ENCODE data around the gene ABCC1. TPM values are rescaled to one million over a fixed set of nuclear protein-coding genes. Genes with fewer than 3 reads are reported as not detected.
A peak's percentile ranks its signal among the peaks of the same experiment; 100 is the strongest.

The ABCC1 gene
- polyA plus RNA-seq, 3 donors, result 1.4 to 23.6 (median 3.0) TPM

- no peak for DNase-seq
- Mint-ChIP-seq H3K4me3 (no peak overlapping the region), H3K27me3 (ENCODE audit: low read depth in 3 of 3) (no peaks in the 10 kb centered on the region), H3K36me3 (peaks cover 45 to 55% of the 10 kb centered on the region in 2 donors), H3K27ac (peak overlapping the region in 1 of 7 donors; percentile 21), H3K4me1 (peaks cover 12% of the 10 kb centered on the region), H3K9me3 (no peaks in the 10 kb centered on the region)
- Histone ChIP-seq H3K9me3 (replicated peaks in 1 of 2; ENCODE audit: control insufficient read depth in 1 of 2, insufficient read depth in 1 of 2, low read length in 2 of 2) (no peaks in the 10 kb centered on the region), H3K4me1 (ENCODE audit: control insufficient read depth in 1 of 2, insufficient read depth in 2 of 2, low read length in 2 of 2) (peaks cover 8 to 10% of the 10 kb centered on the region in 2 donors), H3K4me3 (replicated peaks in 1 of 3; ENCODE audit: low read depth in 2 of 3, low read length in 3 of 3) (no peak overlapping the region), H2AFZ (ENCODE audit: insufficient read depth, low read depth, low read length, poor library complexity, severe bottlenecking) (no peak overlapping the region), H3K9ac (ENCODE audit: insufficient read depth, low read length, poor library complexity, severe bottlenecking) (no peak overlapping the region), H3K27me3 (ENCODE audit: control insufficient read depth in 2 of 2, insufficient read depth in 2 of 2, low read length in 2 of 2) (no peaks in the 10 kb centered on the region), H4K20me1 (ENCODE audit: insufficient read depth, low read length) (peaks cover 41% of the 10 kb centered on the region), H3K27ac (ENCODE audit: low read depth in 1 of 2, low read length in 2 of 2) (no peak overlapping the region), H3K4me2 (replicated peaks; ENCODE audit: extremely low read depth, low read length, poor library complexity, severe bottlenecking) (no peak overlapping the region), H3K79me2 (ENCODE audit: insufficient read depth, low read length) (peaks cover 7% of the 10 kb centered on the region), H3K36me3 (replicated peaks in 1 of 2; ENCODE audit: control insufficient read depth in 1 of 2, insufficient read depth in 2 of 2, low read length in 2 of 2) (peaks cover 27 to 46% of the 10 kb centered on the region in 2 donors)
- TF ChIP-seq CTCF (IDR thresholded peaks at IDR 0.05), result no peak
- WGBS (ENCODE audit: insufficient coverage), result no CpG with 5 or more reads among the region's 2 CpGs
- intact Hi-C loops (cut with micrococcal nuclease), result no loop called here
Measured at GRCh38 chr16:16008666-16009065, 59.2 kb downstream of the ABCC1 start.

GRCh38 chr16:16009401-16009800 is 60.0 kb downstream of the ABCC1 start:
- intact Hi-C loops (cut with micrococcal nuclease), result no loop called here
- no peak for TF ChIP-seq CTCF (IDR thresholded peaks at IDR 0.05)

More at GRCh38 chr16:16009401-16009800, 60.0 kb downstream of the ABCC1 start:
- H3K4me3 Mint-ChIP-seq, result no peak overlapping the region
- 96% methylated on average over 11 of the region's 11 CpGs for WGBS (ENCODE audit: insufficient coverage)
- H3K9ac ChIP-seq (ENCODE audit: insufficient read depth, low read length, poor library complexity, severe bottlenecking), result no peak overlapping the region
- peaks cover 35% of the 10 kb centered on the region for H4K20me1 ChIP-seq (ENCODE audit: insufficient read depth, low read length)
- H3K4me3 ChIP-seq (replicated peaks in 1 of 3; ENCODE audit: low read depth in 2 of 3, low read length in 3 of 3), result no peak overlapping the region
- no peaks in the 10 kb centered on the region for H3K9me3 ChIP-seq (replicated peaks in 1 of 2; ENCODE audit: control insufficient read depth in 1 of 2, insufficient read depth in 1 of 2, low read length in 2 of 2)
- H3K27me3 ChIP-seq (ENCODE audit: control insufficient read depth in 2 of 2, insufficient read depth in 2 of 2, low read length in 2 of 2), result no peaks in the 10 kb centered on the region
- peaks cover 1% of the 10 kb centered on the region for H3K79me2 ChIP-seq (ENCODE audit: insufficient read depth, low read length)
- no peaks in the 10 kb centered on the region for H3K9me3 Mint-ChIP-seq
- H3K36me3 ChIP-seq (replicated peaks in 1 of 2; ENCODE audit: control insufficient read depth in 1 of 2, insufficient read depth in 2 of 2, low read length in 2 of 2), result peaks cover 31 to 54% of the 10 kb centered on the region in 2 donors
- peaks cover 8 to 10% of the 10 kb centered on the region in 2 donors for H3K4me1 ChIP-seq (ENCODE audit: control insufficient read depth in 1 of 2, insufficient read depth in 2 of 2, low read length in 2 of 2)
- H3K27me3 Mint-ChIP-seq (ENCODE audit: low read depth in 3 of 3), result no peaks in the 10 kb centered on the region
- peaks cover 12% of the 10 kb centered on the region for H3K4me1 Mint-ChIP-seq
- H3K27ac ChIP-seq (ENCODE audit: low read depth in 1 of 2, low read length in 2 of 2), result no peak overlapping the region
- H2AFZ ChIP-seq (ENCODE audit: insufficient read depth, low read depth, low read length, poor library complexity, severe bottlenecking), result no peak overlapping the region
- H3K27ac Mint-ChIP-seq, result peak overlapping the region in 3 of 7 donors; percentile 10 to 58 (median 13)
- no peak overlapping the region for H3K4me2 ChIP-seq (replicated peaks; ENCODE audit: extremely low read depth, low read length, poor library complexity, severe bottlenecking)
- peaks cover 45 to 61% of the 10 kb centered on the region in 2 donors for H3K36me3 Mint-ChIP-seq
- no peak for DNase-seq
